ENCODE results near the gene OBP2B.
"Not testable (repeated sequence)": the region's sequence is repeated elsewhere in the genome, so short reads cannot be mapped to it uniquely, and the experiment has no call there.

DNA sequence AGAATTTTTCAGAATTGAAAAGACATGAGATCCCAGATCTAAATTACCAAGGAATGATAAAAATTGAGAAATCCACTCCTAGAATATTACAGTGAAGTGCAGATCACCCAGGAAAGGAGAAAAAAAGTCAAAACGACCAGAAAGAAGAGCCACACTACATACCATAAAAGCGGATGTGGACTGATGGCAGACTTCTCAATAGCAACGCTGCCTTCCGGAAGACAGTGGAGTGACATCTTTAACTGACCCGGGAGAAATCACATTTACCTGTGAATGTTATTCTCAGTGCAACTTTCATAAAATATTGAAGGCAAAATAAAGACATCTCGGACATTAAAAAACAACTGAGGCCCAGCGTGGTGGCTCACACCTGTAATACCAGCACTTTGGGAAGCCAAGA, 21.5 kb upstream of the OBP2B start:
- TF ChIP-seq, protein P1, sequence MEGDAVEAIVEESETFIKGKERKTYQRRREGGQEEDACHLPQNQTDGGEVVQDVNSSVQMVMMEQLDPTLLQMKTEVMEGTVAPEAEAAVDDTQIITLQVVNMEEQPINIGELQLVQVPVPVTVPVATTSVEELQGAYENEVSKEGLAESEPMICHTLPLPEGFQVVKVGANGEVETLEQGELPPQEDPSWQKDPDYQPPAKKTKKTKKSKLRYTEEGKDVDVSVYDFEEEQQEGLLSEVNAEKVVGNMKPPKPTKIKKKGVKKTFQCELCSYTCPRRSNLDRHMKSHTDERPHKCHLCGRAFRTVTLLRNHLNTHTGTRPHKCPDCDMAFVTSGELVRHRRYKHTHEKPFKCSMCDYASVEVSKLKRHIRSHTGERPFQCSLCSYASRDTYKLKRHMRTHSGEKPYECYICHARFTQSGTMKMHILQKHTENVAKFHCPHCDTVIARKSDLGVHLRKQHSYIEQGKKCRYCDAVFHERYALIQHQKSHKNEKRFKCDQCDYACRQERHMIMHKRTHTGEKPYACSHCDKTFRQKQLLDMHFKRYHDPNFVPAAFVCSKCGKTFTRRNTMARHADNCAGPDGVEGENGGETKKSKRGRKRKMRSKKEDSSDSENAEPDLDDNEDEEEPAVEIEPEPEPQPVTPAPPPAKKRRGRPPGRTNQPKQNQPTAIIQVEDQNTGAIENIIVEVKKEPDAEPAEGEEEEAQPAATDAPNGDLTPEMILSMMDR (conservative IDR thresholded peaks at IDR 0.05; ENCODE audit: low read depth in 2 of 2) = not testable (repeated sequence)
- TF ChIP-seq POLR2AphosphoS5 (IDR thresholded peaks at IDR 0.05; ENCODE audit: low read depth) = not testable (repeated sequence)

Data from GM23338 (cell line).